Heart left ventricle (tissue), 16 donors: Measurements from ENCODE around the gene OLFML2B. TPM values are rescaled to one million over a fixed set of nuclear protein-coding genes. Genes with fewer than 3 reads are reported as not detected.

Source experiments
- ATAC-seq, 4 donors: fragments of 200-7000 bp; cut with Tn5 transposase; one replicate each; pipeline ENCODE4 v1.9.1; 2020 to 2022; ENCODE audit warnings: moderate library complexity in 4 of 4, mild to moderate bottlenecking in 3 of 4, moderate number of reproducible peaks in 1 of 4
- DNase-seq, 5 donors: peaks; one replicate each; pipeline ENCODE4 v3.0.0-alpha.2; 2020
- H3K27ac ChIP-seq, 12 donors: fragments of 200-600 bp; sonication (generic) in 4 of 12; one replicate each; pipeline versions ENCODE4 v1.5.0 to v1.8.0; 2016 to 2022; ENCODE audit warnings: mild to moderate bottlenecking in 2 of 12
- H3K27me3 ChIP-seq, 9 donors: fragments of 200-600 bp; sonication (generic) in 2 of 9; one replicate each; pipeline versions ENCODE4 v1.5.1 to v1.8.0; 2016 to 2022; ENCODE audit warnings: mild to moderate bottlenecking in 3 of 9
- H3K36me3 ChIP-seq, 9 donors: fragments of 200-600 bp; sonication (generic) in 2 of 9; one replicate each; pipeline versions ENCODE4 v1.5.0 to v1.8.0; 2018 to 2022; ENCODE audit warnings: mild to moderate bottlenecking in 2 of 9
- H3K4me1 ChIP-seq, 12 donors: fragments of 200-600 bp; sonication (generic) in 4 of 12; one replicate each; pipeline versions ENCODE4 v1.5.0 to v1.8.0; 2016 to 2022; ENCODE audit warnings: mild to moderate bottlenecking in 3 of 12
- H3K4me3 ChIP-seq, 12 donors: fragments of 200-600 bp; sonication (generic) in 4 of 12; one replicate each; pipeline versions ENCODE4 v1.5.0 to v1.8.0; 2017 to 2022; ENCODE audit warnings: mild to moderate bottlenecking in 9 of 12, moderate library complexity in 4 of 12
- H3K9me3 ChIP-seq, 12 donors: fragments of 200-600 bp; sonication (generic) in 4 of 12; one replicate each; pipeline versions ENCODE4 v1.5.0 to v1.8.0; 2016 to 2022; ENCODE audit warnings: mild to moderate bottlenecking in 1 of 12
- POLR2A ChIP-seq, 2 donors: fragments of 450-650 bp; IDR thresholded peaks; one replicate each; pipeline ENCODE4 v1.6.1; 2017; ENCODE audit warnings: antibody characterized with exemption in 2 of 2, mild to moderate bottlenecking in 2 of 2, moderate library complexity in 2 of 2
- WGBS, 4 donors: extraction: QIAGEN DNeasy Blood & Tissue Kit in 2 of 4; methylation state at CpG; one replicate each; pipeline versions ENCODE4 v1.1.5 to v1.1.7; 2013 to 2018; 5-methylcytosine and 5-hydroxymethylcytosine counted together
- intact Hi-C, 10 donors: fragments of 100-400 bp; cut with DNase I; formaldehyde crosslinking; loops; one replicate each; pipeline versions ENCODE4 v1.11.1 to v1.14.2; 2022
- polyA plus RNA-seq, 2 donors: library from polyadenylated mRNA; stranded (reverse); fragments of 200-250 nt; gene quantifications; one replicate each; pipeline ENCODE4 v1.2.3, GENCODE V29; 2013
- total RNA-seq, 9 donors: library from RNA; depleted of rRNA in 2 of 9; stranded (reverse); fragments of >200 nt in 2 of 9; fragmentation: NEBNext Ultra II Directional in 3 of 9; extraction: Animal tissue kit (Norgen Biotek cat#: 25700) in 3 of 9; gene quantifications; one replicate each; pipeline versions ENCODE4 v1.1.0 to v1.2.4, GENCODE V29; 2016 to 2023
- TF ChIP-seq, protein P1 (sequence below), 12 donors: fragments of 200-600 bp; sonication (generic) in 4 of 12; IDR thresholded peaks; one replicate each; pipeline versions ENCODE4 v1.5.0 to v1.8.0; 2018 to 2022; ENCODE audit warnings: antibody characterized with exemption in 12 of 12, mild to moderate bottlenecking in 5 of 12
- donor health status: ischemic (EF 13 %, LVEDD 7.1; RV severe dilation, severe dysfunction).
- donor health status: healthy with polysubstance abuse.
- donor health status: DM: no; HTN: yes; CAD: no.
- donor health status: DM: no; HTN: no; CAD: no.
- donor health status: ischemic (EF 25% LVEDD 6.9; RV normal size, moderate dysfunction).
- donor health status: ischemic (EF 25% LVEDD 5.7; RV mildly dilated, moderate dysfunction).
- donor health status: healthy.
- donor health status: DM: yes; HTN: yes; CAD: no.
- donor health status: ischemic (EF 35%, LVEDD 5.7; RV mildly dilated, moderate dysfunction).
- donor health status: nonischemic (EF 11% LVEDD 7.7; RV severe dilation, severe dysfunction).
- donor health status: DM: yes; HTN: yes; CAD: no.
- donor health status: PGD.
- donor health status: ischemic (EF 29% LVEDD 5.4; RV normal size, mild dysfunction).
- donor health status: nonischemic (EF 23%, LVEDD 6.1; RV moderate dilation, normal function).

Gene OLFML2B
- total and polyA plus RNA-seq, 11 donors = 0.75 to 39.2 (median 2.8) TPM

DNA sequence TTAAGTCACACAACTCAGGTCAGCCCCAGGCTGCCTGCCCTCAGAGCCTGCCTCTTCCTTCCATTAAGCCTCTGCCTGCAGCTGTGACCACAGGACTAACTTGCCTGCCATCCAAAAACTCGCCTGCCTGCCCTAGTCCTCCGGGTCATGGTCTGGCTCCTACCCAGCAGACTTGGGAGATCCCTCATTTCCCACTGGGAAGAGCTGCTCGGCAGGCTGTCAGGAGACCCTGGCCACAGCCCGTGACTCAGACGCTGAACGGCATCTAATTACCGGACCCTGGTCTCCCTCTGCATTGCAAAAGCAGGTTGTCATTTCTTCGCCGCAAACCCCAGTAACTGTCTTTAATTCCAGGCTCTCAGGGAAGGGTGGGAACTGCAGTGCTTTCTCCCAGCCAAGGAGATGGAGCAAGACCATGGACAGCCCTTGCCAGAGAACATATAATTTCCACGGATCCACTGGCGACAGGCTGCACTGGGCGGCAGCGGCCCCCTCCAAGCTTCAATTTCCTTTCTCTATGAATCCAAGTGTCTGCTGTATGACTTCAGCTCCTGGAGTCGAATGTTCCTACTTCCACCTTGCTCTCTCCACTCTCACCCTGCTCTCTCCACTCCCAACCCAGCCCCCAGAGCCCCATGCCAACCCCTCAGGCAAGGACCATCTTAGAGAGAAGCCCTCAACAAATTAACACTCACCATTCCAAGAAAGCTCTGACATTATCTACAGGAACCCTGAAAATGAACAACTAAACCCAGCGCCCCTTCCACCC lies 20.4 kb downstream of the OLFML2B start:
- WGBS, 4 donors = 77 to 83% (median 81%) methylated on average over 13 to 15 of the region's 15 CpGs
- peak overlapping the region in 10 of 12 donors; percentile 24 to 93 (median 49) for H3K27ac ChIP-seq
- DNase-seq = peak in 1 of 5 donors; percentile 48
- H3K36me3 ChIP-seq = peaks cover 0 to 13% (median 0%) of the 10 kb centered on the region in 9 donors
- peak overlapping the region in 8 of 12 donors; percentile 5 to 48 (median 26) for H3K4me3 ChIP-seq
- no peaks in the 10 kb centered on the region for H3K9me3 ChIP-seq
- TF ChIP-seq, protein P1, sequence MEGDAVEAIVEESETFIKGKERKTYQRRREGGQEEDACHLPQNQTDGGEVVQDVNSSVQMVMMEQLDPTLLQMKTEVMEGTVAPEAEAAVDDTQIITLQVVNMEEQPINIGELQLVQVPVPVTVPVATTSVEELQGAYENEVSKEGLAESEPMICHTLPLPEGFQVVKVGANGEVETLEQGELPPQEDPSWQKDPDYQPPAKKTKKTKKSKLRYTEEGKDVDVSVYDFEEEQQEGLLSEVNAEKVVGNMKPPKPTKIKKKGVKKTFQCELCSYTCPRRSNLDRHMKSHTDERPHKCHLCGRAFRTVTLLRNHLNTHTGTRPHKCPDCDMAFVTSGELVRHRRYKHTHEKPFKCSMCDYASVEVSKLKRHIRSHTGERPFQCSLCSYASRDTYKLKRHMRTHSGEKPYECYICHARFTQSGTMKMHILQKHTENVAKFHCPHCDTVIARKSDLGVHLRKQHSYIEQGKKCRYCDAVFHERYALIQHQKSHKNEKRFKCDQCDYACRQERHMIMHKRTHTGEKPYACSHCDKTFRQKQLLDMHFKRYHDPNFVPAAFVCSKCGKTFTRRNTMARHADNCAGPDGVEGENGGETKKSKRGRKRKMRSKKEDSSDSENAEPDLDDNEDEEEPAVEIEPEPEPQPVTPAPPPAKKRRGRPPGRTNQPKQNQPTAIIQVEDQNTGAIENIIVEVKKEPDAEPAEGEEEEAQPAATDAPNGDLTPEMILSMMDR (IDR thresholded peaks at IDR 0.05) = no peak
- no peak for TF ChIP-seq POLR2A (IDR thresholded peaks at IDR 0.05)
- peak in 2 of 4 donors; percentile 16 to 26 for ATAC-seq
- H3K4me1 ChIP-seq = peaks cover 0 to 29% (median 2%) of the 10 kb centered on the region in 12 donors
- intact Hi-C loops = loop anchor here in 1 of 10 donors (10.0 kb wide), 1 partner anchor 68 kb away; no protein-coding TSS in a partner anchor
- H3K27me3 ChIP-seq = no peaks in the 10 kb centered on the region

DNA sequence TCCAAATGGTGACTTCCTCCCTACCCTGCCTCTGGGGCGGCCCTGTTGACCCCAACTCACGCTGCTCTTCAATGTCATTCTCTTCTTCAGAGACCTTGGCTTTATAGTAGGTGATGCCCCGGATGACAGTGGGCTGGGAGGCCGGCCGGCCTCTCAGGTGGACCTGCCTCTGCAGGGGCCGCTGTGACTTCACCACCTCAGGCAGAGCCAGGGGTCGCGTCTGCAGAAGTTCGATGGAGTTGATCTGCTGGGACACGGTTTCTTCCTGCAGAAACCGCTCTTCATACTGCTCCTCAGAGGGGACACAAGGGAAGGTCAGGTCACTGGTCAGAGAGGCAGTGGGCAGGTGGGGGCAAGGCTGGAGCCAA lies 23.6 kb downstream of the OLFML2B start:
- Histone ChIP-seq H3K9me3 (no peaks in the 10 kb centered on the region), H3K36me3 (peaks cover 0 to 40% (median 0%) of the 10 kb centered on the region in 9 donors), H3K27me3 (no peaks in the 10 kb centered on the region), H3K27ac (peak overlapping the region in 1 of 12 donors; percentile 74), H3K4me1 (peaks cover 0 to 22% (median 0%) of the 10 kb centered on the region in 12 donors), H3K4me3 (no peak overlapping the region)
- WGBS, 4 donors = 94 to 96% (median 95%) methylated on average over 9 to 11 of the region's 11 CpGs
- intact Hi-C loops = loop anchor here in 1 of 10 donors (10.0 kb wide), 1 partner anchor 65 kb away; no protein-coding TSS in a partner anchor
- TF ChIP-seq, protein P1 (IDR thresholded peaks at IDR 0.05) = no peak
- TF ChIP-seq POLR2A (IDR thresholded peaks at IDR 0.05) = no peak
- DNase-seq (no peak), ATAC-seq (no peak)

- H3K36me3 ChIP-seq = peaks cover 0 to 43% (median 0%) of the 10 kb centered on the region in 9 donors
- DNase-seq (peak in 1 of 5 donors; percentile 36), ATAC-seq (no peak)
- no peak overlapping the region for H3K4me3 ChIP-seq
- peaks cover 0 to 20% (median 0%) of the 10 kb centered on the region in 12 donors for H3K4me1 ChIP-seq
- WGBS, 4 donors = 70 to 78% (median 74%) methylated on average over 8 of the region's 8 CpGs
- H3K27ac ChIP-seq = peak overlapping the region in 1 of 12 donors; percentile 74
- no peaks in the 10 kb centered on the region for H3K9me3 ChIP-seq
- TF ChIP-seq, protein P1 (IDR thresholded peaks at IDR 0.05) = no peak
- no peak for TF ChIP-seq POLR2A (IDR thresholded peaks at IDR 0.05)
- H3K27me3 ChIP-seq = no peaks in the 10 kb centered on the region
- intact Hi-C loops = loop anchor here in 1 of 10 donors (10.0 kb wide), 1 partner anchor 65 kb away; no protein-coding TSS in a partner anchor
Measured at GRCh38 chr1:161999301-162000052, 24.2 kb downstream of the OLFML2B start.

- 91 to 94% (median 93%) methylated on average over 5 of the region's 5 CpGs for WGBS, 4 donors
- no peak for ATAC-seq
- H3K4me3 ChIP-seq = no peak overlapping the region
- DNase-seq = no peak
- no peaks in the 10 kb centered on the region for H3K9me3 ChIP-seq
- intact Hi-C loops = no loop called here
- H3K27ac ChIP-seq = peak overlapping the region in 1 of 12 donors; percentile 74
- H3K36me3 ChIP-seq = peaks cover 0 to 43% (median 0%) of the 10 kb centered on the region in 9 donors
- H3K4me1 ChIP-seq = peaks cover 0 to 20% (median 0%) of the 10 kb centered on the region in 12 donors
- H3K27me3 ChIP-seq = no peaks in the 10 kb centered on the region
- TF ChIP-seq, protein P1 (IDR thresholded peaks at IDR 0.05) = no peak
- TF ChIP-seq POLR2A (IDR thresholded peaks at IDR 0.05) = no peak
Measured at GRCh38 chr1:161998811-161999210, 24.9 kb downstream of the OLFML2B start.
